Measurements from ENCODE around the gene ZNHIT2.

ZNHIT2 gene

DNA sequence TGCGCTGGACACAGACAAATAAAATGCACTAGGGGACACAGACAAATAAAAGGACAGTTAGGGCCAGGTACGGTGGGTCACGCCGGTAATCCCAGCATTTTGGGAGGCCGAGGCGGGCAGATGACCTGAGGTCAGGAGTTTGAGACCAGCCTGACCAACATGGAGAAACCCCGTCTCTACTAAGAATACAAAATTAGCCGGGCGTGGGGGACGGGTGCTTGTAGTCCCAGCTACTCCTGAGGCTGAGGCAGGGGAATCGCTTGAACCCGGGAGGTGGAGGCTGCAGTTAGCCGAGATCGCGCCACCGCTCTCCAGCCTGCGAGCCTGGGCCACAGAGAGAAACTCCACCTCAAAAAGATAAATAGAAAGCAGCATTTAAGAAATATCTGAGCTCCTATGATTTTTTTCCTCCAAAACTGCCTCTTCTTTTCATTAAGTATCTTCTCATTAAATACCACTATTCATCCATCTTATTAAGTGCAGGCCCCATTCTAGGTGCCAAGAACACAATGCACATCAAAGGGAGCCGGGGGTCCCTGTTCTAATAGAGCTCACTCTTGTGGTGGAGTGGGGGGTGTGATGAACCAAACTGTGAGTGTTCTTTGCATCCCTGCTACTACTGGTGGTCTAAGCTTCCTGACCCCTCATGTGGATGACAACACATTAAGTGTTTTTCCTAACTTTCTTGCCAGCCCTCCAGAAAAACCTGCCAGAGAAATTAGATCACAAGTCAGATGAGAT, 766 bp upstream of the ZNHIT2 start:
- DNase-seq: no peak

DNA sequence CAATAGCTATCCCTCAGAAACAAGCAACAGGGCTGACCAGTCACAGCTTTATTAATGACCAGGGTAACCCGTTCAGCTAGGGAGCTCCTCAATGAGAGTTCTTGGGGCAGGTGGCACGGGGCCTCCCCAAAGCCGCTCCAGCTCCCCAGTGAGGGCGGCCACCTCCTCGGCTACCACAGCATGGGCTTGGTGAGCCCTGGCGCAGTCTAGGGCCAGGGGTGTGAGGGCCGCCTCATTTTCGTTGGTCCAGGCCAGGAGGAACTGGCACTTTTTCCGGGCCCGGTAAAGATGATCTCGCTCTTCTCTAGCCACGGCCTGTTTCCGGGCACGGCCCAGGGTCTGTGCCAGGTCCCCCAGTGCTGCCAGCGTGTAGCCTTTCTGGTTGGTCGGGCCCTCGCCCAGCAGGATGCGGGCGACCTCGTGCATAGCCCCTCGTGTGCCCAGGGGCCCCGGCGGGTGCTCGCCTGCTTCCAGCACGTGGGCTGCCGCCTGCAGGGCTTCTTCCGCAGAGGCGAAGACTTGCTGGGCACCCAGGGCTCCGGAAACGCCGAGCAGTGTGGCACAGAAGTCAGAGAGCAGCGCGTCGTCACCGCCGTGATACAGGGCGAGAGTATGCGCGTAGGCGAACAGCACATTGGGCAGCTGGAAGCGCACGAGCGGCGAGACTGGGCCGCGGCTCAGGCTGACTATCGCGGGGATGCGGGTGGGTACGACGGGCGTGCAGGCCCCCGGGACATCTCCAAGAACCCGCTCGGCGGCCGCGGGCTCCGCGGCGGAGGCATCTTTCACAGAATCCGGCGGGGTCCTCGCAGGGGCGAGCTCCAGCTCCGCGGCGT, 913 bp downstream of the ZNHIT2 start:
- DNase-seq: peak; percentile 5

DNA sequence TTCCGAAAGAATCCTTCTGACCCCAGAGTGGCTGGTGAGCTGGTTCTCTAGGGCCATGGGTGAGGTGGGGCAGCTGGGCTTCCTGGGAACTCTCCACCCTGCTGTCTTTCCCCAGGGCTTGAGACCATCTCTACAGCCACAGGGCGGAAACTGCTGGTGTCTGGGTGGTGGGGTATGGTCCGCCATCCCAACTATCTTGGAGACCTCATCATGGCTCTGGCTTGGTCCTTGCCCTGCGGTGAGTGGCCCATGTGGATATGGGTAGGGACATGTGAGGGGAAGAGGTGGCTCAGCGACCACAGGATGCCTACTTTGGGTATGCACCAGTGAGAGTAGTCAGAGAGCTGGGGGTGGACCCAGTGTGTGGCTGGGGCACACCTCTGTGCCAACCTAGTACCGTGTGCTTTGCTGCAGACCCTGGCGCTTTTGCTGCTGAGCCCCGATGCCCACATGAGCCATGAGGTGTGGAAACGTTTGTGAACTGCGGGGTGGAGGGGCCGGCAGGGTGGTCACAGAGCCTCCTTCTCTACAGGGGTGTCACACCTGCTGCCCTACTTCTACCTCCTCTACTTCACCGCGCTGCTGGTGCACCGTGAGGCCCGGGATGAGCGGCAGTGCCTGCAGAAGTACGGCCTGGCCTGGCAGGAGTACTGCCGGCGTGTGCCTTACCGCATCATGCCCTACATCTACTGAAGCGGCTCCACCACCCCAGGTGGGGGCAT, 2.0 kb downstream of the ZNHIT2 start:
- no peak for DNase-seq

DNA sequence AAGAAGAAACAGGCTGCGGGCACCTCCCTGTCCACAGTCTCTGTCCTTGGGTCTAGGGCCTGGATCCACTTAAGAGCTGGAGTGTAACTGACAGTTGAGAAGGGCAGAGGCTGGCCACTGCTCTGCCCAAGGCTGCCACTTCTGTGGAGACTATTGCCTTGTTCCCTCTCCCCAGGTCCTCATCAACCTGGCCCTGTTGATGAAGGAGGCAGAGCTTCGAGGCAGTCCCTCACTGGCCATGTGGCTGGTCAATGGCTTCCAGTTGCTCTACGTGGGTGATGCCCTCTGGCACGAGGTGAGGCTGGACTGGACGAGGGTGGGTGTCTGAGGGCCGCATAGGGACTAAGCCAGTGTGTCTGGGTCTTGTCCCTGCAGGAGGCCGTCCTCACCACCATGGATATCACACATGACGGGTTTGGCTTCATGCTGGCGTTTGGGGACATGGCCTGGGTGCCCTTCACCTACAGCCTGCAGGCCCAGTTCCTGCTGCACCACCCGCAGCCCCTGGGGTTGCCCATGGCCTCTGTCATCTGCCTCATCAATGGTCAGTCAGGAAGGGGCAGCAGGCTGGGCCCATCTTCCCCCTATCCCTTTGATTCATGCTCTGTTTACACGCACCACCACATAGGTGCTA, 2.8 kb downstream of the ZNHIT2 start:
- no peak for DNase-seq

DNA sequence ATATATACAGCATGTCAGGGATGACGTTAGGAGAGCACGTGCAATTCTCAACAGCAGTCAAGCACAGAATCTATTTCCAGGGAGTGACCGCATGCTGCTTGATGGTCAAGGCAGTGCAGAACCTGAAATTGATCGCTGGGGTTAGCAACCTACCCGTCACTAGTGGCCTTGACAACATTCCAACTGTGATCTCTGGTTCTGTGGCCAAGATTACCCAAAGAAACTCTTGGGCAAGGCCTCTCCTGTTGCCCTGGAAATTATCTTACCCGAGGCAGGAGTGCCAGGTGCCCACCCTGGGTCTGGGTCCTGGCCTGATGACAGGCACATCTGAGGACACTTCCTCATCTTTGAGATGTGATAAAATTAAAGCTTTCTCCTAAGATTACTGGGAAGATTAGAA, 3.7 kb downstream of the ZNHIT2 start:
- DNase-seq: no peak

DNA sequence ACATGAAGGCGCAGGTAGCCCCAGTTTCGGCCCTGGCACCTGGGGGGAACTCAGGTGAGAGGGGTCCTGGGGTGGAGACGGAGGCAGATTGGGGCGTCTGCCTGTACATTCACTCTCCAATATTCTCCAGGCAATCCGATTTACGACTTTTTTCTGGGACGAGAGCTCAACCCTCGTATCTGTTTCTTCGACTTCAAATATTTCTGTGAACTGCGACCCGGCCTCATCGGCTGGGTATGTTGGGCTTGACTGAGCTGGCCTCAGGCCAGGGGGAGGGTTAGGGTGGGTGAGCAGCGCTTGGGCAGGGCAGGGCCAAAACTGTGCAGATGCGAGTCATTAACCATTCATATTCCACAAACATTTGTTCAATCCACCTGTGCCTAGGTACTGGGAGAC, 4.1 kb downstream of the ZNHIT2 start:
- no peak for DNase-seq

DNA sequence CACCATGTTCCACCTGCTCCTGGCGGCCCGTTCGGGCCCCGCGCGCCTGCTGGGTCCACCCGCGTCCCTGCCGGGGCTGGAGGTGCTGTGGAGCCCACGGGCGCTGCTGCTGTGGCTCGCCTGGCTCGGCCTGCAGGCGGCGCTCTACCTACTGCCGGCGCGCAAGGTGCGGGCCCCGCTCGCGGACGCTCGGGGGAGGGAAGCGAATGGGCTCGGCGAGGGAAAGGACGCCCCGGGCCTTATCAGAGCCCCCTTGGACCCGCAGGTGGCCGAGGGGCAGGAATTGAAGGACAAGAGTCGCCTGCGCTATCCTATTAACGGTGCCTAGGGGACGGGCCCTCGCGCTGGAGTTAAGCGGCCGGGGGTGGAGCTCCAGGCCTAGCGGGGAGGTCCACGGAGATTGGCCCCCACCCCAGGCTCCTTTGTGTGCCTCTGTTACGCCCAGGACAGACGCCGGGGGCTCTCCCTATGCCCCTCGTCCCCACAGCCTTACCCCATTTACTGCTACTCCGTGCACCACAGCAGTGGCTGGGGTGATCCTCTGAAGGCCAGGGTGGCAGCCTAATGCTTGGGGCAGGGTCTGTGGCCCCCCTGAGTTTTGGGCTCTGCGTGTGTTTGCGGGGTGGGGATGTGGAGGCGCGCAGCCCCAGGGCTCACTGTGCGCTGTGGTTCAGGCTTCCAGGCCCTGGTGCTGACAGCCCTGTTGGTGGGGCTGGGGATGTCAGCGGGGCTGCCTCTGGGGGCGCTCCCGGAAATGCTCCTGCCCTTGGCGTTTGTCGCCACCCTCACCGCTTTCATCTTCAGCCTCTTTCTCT, 4.7 kb downstream of the ZNHIT2 start:
- peak; percentile 25 for DNase-seq

DNA sequence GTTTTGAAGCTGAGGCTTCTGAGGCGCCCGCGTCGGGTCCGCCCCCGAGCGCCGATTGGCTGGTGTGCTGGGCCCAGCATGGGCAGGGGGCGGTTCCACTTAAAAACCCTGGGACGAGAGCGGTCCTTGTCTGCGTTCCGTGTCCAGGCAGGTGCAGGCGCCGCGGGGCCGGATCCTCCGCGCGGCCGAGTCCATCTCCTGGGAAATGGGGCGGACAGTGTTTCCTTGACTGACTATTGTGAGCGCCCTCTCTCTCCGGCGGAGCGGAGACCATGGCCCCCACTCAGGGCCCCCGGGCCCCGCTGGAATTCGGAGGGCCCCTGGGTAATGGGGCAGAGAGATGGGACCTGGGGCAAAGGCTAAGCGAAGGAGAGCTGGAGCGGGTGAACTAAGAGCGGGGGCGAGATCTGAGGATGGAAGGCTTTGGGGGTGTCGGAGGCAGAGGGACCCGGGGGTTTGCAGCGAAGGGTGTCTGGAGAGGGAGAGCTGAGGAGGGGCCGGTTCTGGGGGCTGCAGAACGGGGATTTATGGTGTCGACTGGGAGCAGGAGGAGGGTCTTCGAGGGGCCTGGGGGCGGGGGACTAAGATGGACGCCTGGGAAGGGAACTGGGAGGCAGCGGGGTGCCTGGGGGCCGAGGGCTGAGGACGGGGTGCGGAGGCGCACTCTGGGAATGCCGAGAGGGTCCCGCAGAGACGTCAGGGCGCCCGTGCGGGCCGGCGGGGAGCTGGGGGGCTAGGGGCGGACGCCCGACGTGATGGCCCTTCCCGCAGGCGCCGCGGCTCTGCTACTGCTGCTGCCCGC, 5.6 kb downstream of the ZNHIT2 start, which contains the start of gene TM7SF2:
Gene TM7SF2 (plus strand): TSS at position 129 of the 802 bp plus-strand sequence. CDS start 144 bp downstream, at position 273.
- DNase-seq: peak; percentile 81

DNA sequence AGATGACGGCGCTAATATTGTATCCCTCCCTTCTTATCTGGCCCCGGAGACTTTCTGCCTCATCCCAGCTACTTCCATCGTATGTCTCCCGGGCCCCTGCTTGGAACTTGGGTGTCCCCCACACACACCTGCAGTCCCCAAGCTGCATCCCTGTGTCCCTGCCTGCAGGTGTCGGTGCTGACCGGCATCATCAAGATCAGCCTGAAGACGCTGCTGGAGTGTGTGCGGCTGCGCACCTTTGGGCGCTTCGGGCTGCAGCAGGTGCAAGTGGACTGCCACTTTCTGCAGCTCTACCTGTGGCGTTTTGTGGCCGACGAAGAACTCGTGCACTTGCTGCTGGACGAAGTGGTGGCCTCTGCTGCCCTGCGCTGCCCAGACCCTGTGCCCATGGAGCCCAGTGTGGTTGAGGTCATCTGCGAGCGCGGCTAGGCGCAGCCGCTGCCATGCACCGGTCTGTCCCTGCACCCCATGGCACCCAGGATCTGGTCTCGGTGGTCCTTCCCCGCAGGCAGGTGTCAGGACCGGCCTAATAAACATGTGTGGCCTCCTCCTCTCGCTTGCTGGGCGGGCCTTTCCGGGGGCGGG, 6.2 kb downstream of the ZNHIT2 start:
- DNase-seq: no peak

DNA sequence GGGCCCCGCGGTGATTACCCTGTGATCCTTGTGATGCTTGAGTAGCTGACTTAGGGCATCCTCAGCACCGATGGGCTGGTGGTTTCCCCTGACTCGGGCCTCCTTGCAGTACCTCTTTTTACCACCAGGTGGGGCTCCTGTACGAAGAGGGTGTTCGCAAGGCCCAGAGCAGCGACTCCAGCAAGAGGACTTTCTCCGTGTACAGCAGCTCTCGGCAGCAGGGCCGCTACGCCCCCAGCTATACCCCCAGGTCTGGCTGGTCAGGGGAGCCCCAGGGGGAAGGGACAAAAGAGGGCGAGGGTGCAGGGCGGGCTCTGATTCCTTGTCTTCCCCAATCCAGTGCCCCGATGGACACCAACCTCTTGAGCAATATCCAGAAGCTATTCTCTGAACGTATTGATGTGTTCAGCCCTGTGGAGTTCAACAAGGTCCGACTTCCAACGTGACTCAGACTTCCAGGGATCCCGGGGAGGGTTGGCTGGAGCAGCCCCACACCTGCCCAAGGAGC, 7.1 kb downstream of the ZNHIT2 start:
- DNase-seq: peak; percentile 36

DNA sequence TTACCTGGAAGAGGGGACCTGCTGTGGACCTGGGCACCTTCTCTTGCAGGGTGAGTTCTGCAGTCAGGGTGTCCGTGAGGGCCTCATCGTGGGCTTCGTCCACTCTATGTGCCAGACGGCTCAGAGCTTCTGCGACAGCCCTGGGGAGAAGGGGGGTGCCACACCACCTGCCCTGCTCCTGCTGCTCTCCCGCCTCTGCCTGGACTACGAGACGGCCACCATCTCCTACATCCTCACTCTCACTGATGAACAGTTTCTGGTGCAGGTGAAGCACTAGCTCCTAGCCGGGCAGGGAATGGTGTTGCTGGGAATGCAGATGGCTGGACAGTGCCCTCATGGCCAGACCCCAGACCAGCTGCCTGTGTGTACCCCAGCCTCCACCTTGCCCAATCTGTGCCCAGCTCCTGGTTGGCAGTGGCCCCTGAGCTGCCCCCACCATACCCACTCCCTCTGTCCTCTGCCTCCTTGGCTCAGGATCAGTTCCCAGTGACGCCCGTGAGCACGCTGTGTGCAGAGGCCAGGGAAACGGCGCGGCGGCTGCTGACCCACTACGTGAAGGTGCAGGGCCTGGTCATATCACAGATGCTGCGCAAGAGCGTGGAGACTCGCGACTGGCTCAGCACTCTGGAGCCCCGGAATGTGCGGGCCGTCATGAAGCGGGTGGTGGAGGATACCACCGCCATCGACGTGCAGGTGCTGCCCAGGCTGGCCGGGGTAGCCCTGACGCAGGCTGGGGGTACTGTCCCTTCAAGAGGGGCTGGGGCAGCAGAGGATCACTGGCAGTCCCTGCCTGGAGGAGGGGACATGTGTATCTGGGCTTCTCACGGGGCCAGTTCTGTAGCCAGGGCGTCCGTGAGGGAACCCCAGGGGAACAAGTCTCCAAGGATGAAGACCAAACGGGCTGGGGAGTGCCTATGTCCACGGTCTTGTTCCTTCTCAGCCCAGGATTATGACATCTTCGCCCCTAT, 8.0 kb downstream of the ZNHIT2 start:
- DNase-seq: no peak

DNA sequence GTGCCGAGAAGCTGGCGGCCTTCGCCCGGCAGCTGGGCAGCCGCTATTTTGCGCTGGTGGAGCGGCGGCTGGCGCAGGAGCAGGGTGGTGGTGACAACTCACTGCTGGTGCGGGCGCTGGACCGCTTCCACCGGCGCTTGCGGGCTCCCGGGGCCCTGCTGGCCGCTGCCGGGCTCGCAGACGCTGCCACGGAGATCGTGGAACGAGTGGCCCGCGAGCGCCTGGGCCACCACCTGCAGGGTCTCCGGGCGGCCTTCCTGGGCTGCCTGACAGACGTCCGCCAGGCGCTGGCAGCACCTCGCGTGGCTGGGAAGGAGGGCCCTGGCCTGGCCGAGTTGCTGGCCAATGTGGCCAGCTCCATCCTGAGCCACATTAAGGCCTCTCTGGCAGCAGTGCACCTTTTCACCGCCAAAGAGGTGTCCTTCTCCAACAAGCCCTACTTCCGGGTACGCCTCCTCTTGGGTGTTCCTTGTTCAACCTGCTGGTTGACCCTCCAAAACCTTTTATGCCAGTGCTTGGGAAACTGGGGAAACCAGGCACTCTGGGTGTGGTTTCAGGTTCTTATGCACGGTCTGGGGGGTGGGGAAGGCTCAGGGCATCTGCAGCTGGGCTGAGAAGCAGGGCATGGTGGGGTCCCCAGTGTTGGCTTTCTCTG, 8.9 kb downstream of the ZNHIT2 start:
- DNase-seq: no peak

DNA sequence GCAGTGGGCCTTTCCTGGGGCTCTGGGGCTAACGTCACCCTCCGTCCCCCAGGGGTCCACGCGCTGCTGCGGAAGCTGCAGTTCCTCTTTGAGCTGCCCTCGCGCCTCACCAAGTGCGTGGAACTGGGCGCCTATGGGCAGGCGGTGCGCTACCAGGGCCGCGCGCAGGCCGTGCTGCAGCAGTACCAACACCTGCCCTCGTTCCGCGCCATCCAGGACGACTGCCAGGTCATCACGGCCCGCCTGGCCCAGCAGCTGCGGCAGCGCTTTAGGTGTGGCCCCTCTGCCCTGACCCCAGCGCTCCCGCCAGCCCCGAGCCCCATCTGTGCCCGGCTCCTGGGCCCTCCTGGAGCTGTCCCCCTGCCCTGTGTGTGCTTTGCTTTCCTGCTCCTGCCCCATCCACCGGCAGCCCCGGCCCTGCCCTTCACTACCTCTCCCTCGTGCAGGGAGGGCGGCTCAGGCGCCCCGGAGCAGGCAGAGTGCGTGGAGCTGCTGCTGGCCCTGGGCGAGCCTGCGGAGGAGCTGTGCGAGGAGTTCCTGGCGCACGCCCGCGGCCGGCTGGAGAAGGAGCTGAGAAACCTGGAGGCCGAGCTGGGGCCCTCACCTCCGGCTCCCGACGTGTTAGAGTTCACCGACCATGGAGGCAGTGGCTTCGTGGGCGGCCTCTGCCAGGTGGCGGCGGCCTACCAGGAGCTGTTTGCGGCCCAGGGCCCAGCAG, 9.6 kb downstream of the ZNHIT2 start:
- no peak for DNase-seq

DNA sequence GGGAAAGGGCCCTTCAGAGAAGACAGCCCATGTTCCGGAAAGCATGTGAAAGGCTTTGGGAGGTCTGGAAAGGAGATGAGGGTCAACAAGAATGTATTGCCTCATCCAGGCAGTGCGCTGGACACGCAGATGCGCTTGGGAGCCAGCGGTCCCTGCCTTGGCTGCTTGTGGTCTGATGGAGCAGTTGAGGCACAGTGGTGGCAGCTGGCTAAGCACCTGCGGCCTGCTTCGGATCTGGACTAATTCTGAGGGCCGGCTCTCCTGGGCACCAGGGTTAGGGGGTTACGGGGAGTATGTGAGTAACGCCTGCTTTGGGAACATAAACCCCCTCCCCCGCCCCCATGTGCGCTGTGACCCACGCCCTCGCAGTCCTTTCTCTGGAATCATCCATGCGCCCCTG, 10.4 kb downstream of the ZNHIT2 start:
- DNase-seq: no peak

DNA sequence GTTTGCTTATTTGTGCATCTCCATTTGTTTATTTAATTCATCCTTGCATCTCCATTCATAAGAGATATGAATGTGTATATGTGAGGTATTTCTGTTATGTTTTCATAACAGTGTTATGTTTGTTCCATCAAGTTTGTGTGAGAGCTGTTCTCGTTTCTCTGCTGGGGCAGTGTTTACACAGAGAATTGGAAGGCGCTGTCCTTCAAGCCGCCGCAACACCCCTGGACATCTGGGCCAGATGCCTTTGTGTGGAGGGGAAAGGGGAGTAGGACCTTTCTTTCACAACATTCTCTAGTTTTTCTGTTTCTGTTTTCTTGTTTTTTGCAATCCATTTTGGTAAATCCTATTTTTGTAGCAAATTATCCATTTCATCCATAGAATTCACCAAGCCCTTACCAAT, 12.9 kb downstream of the ZNHIT2 start:
- no peak for DNase-seq

DNA sequence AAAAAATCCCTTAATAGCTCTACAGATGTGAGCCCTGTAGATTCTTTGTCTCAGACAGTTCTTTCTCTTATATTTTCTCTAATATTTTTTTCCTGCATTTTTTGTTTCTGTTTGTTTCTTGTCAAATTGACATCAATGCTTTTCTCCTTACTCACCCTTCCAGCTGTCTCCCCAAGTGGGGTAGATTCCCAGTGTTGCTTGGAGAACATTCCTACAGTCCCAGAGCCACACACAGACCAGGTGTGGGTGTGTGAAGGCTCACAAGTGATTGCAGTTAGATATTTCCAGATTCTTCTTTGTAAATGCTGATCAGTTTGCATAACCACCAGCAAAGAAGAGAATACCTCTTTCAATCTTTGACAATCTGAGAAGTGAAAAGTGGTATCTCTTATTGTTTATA, 14.0 kb downstream of the ZNHIT2 start:
- no peak for DNase-seq

DNA sequence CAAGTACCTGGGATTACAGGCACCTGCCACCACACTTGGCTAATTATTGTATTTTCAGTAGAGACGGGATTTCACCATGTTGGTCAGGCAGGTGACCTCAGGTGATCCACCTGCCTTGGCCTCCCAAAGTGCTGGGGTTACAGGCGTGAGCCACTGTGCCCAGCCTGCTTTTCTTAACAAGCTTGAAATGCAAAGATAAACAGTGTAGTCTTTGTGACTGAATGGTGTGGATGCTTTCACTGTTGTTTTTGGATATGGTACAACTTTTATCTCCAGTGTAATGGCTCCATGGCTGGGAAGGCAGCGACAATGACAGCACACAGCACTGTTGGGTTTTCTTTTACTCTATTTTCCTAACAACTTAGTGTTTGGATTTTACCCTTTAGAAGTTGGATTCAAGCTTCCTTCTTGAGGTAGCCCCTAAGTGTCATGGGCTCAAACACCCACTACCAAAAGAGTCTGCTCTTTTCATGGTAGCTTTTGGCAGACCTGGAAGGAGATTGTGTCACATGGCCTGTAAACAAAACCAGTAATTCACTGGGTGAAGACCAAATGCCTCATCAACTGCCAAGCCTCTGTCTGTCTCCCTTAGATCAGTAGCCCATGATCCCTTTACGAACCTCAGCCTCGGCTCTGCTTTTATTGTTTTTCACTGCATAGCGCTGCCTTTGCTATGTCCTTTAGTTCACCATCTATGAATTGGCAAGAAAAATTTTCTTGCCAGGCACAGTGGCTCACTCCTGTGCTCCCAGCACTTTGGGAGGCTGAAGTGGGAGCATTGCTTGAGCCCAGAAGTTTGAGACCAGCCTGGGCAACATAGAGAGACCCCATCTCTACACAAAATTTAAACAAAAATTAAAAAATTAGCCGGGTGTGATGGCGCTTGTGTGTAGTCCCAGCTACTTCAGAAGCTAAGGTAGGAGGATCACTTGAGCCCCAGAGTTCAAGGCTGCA, 15.1 kb downstream of the ZNHIT2 start:
- DNase-seq: no peak
